Panc1 (cell line): Measurements from ENCODE around the gene GPR176. TPM values are rescaled to one million over a fixed set of nuclear protein-coding genes. Genes with fewer than 3 reads are reported as not detected.

Experiments used
- ATAC-seq: fragments of 200-7000 bp; cut with Tn5 transposase; 2 replicates; pipeline ENCODE4 v1.9.1; 2020; ENCODE audit warnings: mild to moderate bottlenecking, moderate library complexity
- BruUV-seq: library from RNA; stranded (reverse); fragments of 400-500 nt; replicated peaks from 2 replicates; lab custom pipeline; 2021; lab: Mats Ljungman, UMichigan
- CTCF ChIA-PET: fragments of 300-600 bp; sonication (Branson Sonifier 250); formaldehyde crosslinking; loops from one replicate; lab custom pipeline; 2022; ENCODE audit warnings: antibody characterized with exemption; lab: Charles Lee
- POLR2A ChIA-PET: fragments of 300-600 bp; sonication (Branson Sonifier 250); formaldehyde crosslinking; loops from one replicate; lab custom pipeline; 2022; ENCODE audit warnings: antibody characterized with exemption; lab: Charles Lee
- DNase-seq: peaks from one replicate; pipeline ENCODE4 v3.0.0-alpha.2; 2010; ENCODE audit warnings: low read depth, low spot score
- H3K27ac ChIP-seq: 2 replicates; pipeline ENCODE4 v1.5.1; 2011; ENCODE audit warnings: mild to moderate bottlenecking, low read length, inconsistent platforms
- H3K27me3 ChIP-seq: fragments of 200-500 bp; sonication (Bioruptor generic); 2 replicates; pipeline ENCODE4 v1.6.0; 2014; ENCODE audit warnings: low read length, inconsistent platforms; ENCODE audit not compliant: control insufficient read depth, insufficient read depth
- H3K36me3 ChIP-seq: fragments of 200-500 bp; sonication (Bioruptor generic); 2 replicates; pipeline ENCODE4 v1.5.1; 2014; ENCODE audit warnings: inconsistent platforms, mild to moderate bottlenecking, low read length, moderate library complexity; ENCODE audit not compliant: control insufficient read depth, insufficient read depth
- H3K4me1 ChIP-seq: 2 replicates; pipeline ENCODE4 v1.5.1; 2011; ENCODE audit warnings: inconsistent platforms, mild to moderate bottlenecking, low read length, moderate library complexity; ENCODE audit not compliant: control insufficient read depth, insufficient read depth
- H3K4me3 ChIP-seq, 2 experiments: 2 replicates each; pipeline ENCODE4 v1.5.1; 2011 to 2012; ENCODE audit warnings: low read depth in 2 of 2, low read length in 2 of 2, mild to moderate bottlenecking in 2 of 2, inconsistent platforms in 1 of 2, moderate library complexity in 1 of 2
- H3K9me3 ChIP-seq: fragments of 200-500 bp; sonication (Bioruptor generic); 2 replicates; pipeline ENCODE4 v1.5.1; 2014; ENCODE audit warnings: low read depth, mild to moderate bottlenecking, inconsistent platforms, low read length, moderate library complexity; ENCODE audit not compliant: control insufficient read depth, insufficient read depth
- CTCF ChIP-seq: fragments of 450-650 bp; IDR thresholded peaks from 2 replicates; pipeline ENCODE4 v1.5.1; 2017; ENCODE audit warnings: mild to moderate bottlenecking
- POLR2AphosphoS5 ChIP-seq: IDR thresholded peaks from 2 replicates; pipeline ENCODE4 v1.6.1; 2012; ENCODE audit warnings: mild to moderate bottlenecking, low read depth, low read length, moderate library complexity
- REST ChIP-seq, 2 experiments: IDR thresholded peaks; 2 replicates each; pipeline ENCODE4 v1.6.1; 2011 to 2012; ENCODE audit warnings: low read depth in 2 of 2, control low read depth in 1 of 2, low read length in 1 of 2, mild to moderate bottlenecking in 1 of 2, moderate library complexity in 1 of 2; ENCODE audit not compliant: insufficient read depth in 1 of 2
- SIN3A ChIP-seq: IDR thresholded peaks from 2 replicates; pipeline ENCODE4 v1.6.1; 2012; ENCODE audit warnings: low read depth, mild to moderate bottlenecking, low read length, moderate library complexity, borderline replicate concordance; ENCODE audit not compliant: insufficient read depth
- TCF7L2 ChIP-seq: IDR thresholded peaks from 2 replicates; pipeline ENCODE4 v1.6.1; 2011; ENCODE audit warnings: mild to moderate bottlenecking, low read depth, low read length, inconsistent platforms
- in situ Hi-C: cut with HindIII; loops from 2 replicates; pipeline ENCODE4 v1.10.0; 2016; ENCODE audit warnings: low sequenced_read_pairs, low pct_unique_long_range_greater_than_20kb
- intact Hi-C: fragments of 100-400 bp; cut with micrococcal nuclease; formaldehyde crosslinking; loops from one replicate; pipeline ENCODE4 v1.10.0; 2022; ENCODE audit not compliant: unreplicated experiment
- total RNA-seq: library from RNA; stranded (reverse); gene quantifications from one replicate; pipeline ENCODE4 v1.2.1, GENCODE V29; 2021; ENCODE audit not compliant: unreplicated experiment

Gene GPR176
- total RNA-seq, 1 experiment from 2014 or later, result 12.7 TPM

- ATAC-seq (no peak), DNase-seq (no peak)
- no peaks in the 10 kb centered on the region for H3K36me3 ChIP-seq
- intact Hi-C loops, result no loop called here
- in situ Hi-C loops, result loop anchor here (5.0 kb wide), 1 partner anchor 88 kb away; no protein-coding TSS in a partner anchor
- no peaks in the 10 kb centered on the region for H3K4me1 ChIP-seq
- CTCF ChIA-PET, result no interaction called here
- no peak overlapping the region for H3K27ac ChIP-seq
- no TSS peak for BruUV-seq
- TF ChIP-seq CTCF (no peak), TCF7L2 (no peak), SIN3A (no peak), REST (IDR thresholded peaks at IDR 0.05; ENCODE audit: insufficient read depth in 1 of 2, low read depth in 2 of 2, low read length in 1 of 2) (no peak), POLR2AphosphoS5 (no peak)
- POLR2A ChIA-PET, result no interaction called here
- H3K4me3 ChIP-seq, result no peak overlapping the region
- H3K9me3 ChIP-seq, result no peaks in the 10 kb centered on the region
- H3K27me3 ChIP-seq, result no peaks in the 10 kb centered on the region
Observed at GRCh38 chr15:39799552-39800011, 120.5 kb downstream of the GPR176 start.

- H3K4me1 ChIP-seq, result no peaks in the 10 kb centered on the region
- H3K36me3 ChIP-seq, result no peaks in the 10 kb centered on the region
- no TSS peak for BruUV-seq
- H3K27me3 ChIP-seq, result no peaks in the 10 kb centered on the region
- H3K4me3 ChIP-seq, result no peak overlapping the region
- no peak overlapping the region for H3K27ac ChIP-seq
- ChIA-PET CTCF (no interaction called here), POLR2A (no interaction called here)
- no peaks in the 10 kb centered on the region for H3K9me3 ChIP-seq
- in situ Hi-C loops (loop anchor here (5.0 kb wide), 1 partner anchor 89 kb away; no protein-coding TSS in a partner anchor), intact Hi-C loops (no loop called here)
- no peak for DNase-seq
- ATAC-seq, result no peak
- TF ChIP-seq TCF7L2 (no peak), REST (IDR thresholded peaks at IDR 0.05; ENCODE audit: insufficient read depth in 1 of 2, low read depth in 2 of 2, low read length in 1 of 2) (no peak), POLR2AphosphoS5 (no peak), SIN3A (no peak), CTCF (no peak)
Observed at GRCh38 chr15:39798382-39798781, 121.7 kb downstream of the GPR176 start.
